Esophagus muscularis mucosa (tissue), 4 donors: ENCODE results near the gene VIPAS39. TPM values are rescaled to one million over a fixed set of nuclear protein-coding genes. Genes with fewer than 3 reads are reported as not detected.

Experiments
- DNase-seq: peaks from one replicate; pipeline ENCODE4 v3.0.0-alpha.2; 2017; ENCODE audit errors: extremely low spot score
- H3K27ac ChIP-seq, 4 donors: fragments of 200-600 bp; sonication (generic); replicated peaks in 1 of 4; 1 replicate in 3 of 4; 2 replicates in 1 of 4; pipeline ENCODE4 v1.5.1; 2016 to 2019; ENCODE audit warnings: mild to moderate bottlenecking in 1 of 4
- H3K27me3 ChIP-seq, 4 donors: fragments of 200-600 bp; sonication (generic); one replicate each; pipeline versions ENCODE4 v1.5.1 to v1.6.0; 2016 to 2019
- H3K36me3 ChIP-seq, 4 donors: fragments of 200-600 bp; sonication (generic); one replicate each; pipeline ENCODE4 v1.5.1; 2016 to 2019
- H3K4me1 ChIP-seq, 4 donors: fragments of 200-600 bp; sonication (generic); one replicate each; pipeline ENCODE4 v1.5.1; 2016 to 2019
- H3K4me3 ChIP-seq, 4 donors: fragments of 200-600 bp; sonication (generic); 1 replicate in 2 of 4; 2 replicates in 2 of 4; pipeline ENCODE4 v1.5.1; 2016 to 2019; ENCODE audit warnings: mild to moderate bottlenecking in 4 of 4, moderate library complexity in 1 of 4
- H3K9me3 ChIP-seq, 4 donors: fragments of 200-600 bp; sonication (generic); 1 replicate in 3 of 4; 2 replicates in 1 of 4; pipeline ENCODE4 v1.5.1; 2016 to 2019
- CTCF ChIP-seq, 3 experiments: fragments of 200-600 bp in 2 of 3; fragments of 450-650 bp in 1 of 3; sonication (generic) in 2 of 3; IDR thresholded peaks; one replicate each; pipeline ENCODE4 v1.5.1; 2017 to 2019; ENCODE audit warnings: antibody characterized with exemption in 3 of 3, mild to moderate bottlenecking in 2 of 3, moderate library complexity in 1 of 3
- EP300 ChIP-seq: sonication (generic); formaldehyde crosslinking; IDR thresholded peaks from one replicate; pipeline ENCODE4 v1.6.1; 2017; ENCODE audit warnings: antibody characterized with exemption
- POLR2A ChIP-seq: fragments of 450-650 bp; IDR thresholded peaks from one replicate; pipeline ENCODE4 v1.6.1; 2017; ENCODE audit warnings: antibody characterized with exemption, moderate library complexity, mild to moderate bottlenecking, low read depth
- POLR2AphosphoS5 ChIP-seq, 2 donors: sonication (generic); formaldehyde crosslinking; IDR thresholded peaks; one replicate each; pipeline ENCODE4 v1.6.1; 2017; ENCODE audit warnings: antibody characterized with exemption in 2 of 2
- WGBS: methylation state at CpG from one replicate; pipeline ENCODE4 v1.1.5; 2018; 5-methylcytosine and 5-hydroxymethylcytosine counted together
- intact Hi-C: fragments of 100-400 bp; cut with DNase I; formaldehyde crosslinking; loops from one replicate; pipeline ENCODE4 v1.15.1; 2023
- total RNA-seq, 4 donors: library from RNA; depleted of rRNA; stranded (reverse); fragments of >200 nt; gene quantifications; one replicate each; pipeline versions ENCODE4 v1.1.0 to v1.2.1, GENCODE V29; 2016

Gene VIPAS39
- total RNA-seq, 4 donors from 2014 or later, result 14.1 to 22.9 (median 17.8) TPM

DNA sequence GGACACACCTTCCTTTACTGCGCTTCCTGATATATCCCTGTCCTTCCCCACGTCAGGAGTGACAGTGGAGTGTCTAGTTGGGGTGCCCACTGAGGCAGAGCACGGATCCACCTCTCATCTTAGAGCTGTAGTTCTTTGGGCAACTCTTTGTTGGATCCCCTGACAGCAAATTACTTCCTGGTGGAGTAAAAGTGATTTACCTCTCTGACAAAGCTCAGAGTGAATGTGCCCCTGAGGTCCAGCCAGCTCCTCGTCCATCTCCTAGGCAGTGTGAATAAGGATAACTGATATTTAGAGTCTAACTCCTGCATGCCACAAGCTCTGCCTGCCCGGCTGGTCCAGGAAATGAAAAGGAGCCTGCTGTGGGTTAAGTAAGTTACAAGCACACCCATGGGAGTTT is 16.5 kb upstream of the VIPAS39 start:
- H3K27ac ChIP-seq, result no peak overlapping the region
- DNase-seq, result no peak
- H3K4me1 ChIP-seq, result no peaks in the 10 kb centered on the region
- H3K36me3 ChIP-seq, result peaks cover 5 to 15% (median 10%) of the 10 kb centered on the region in 4 donors
- no peak overlapping the region for H3K4me3 ChIP-seq
- no peaks in the 10 kb centered on the region for H3K27me3 ChIP-seq
- H3K9me3 ChIP-seq, result no peaks in the 10 kb centered on the region
- TF ChIP-seq EP300 (no peak), POLR2A (no peak), CTCF (IDR thresholded peaks at IDR 0.05) (no peak), POLR2AphosphoS5 (IDR thresholded peaks at IDR 0.05) (no peak)
- intact Hi-C loops, result no loop called here
- 73% methylated on average over 5 of the region's 5 CpGs for WGBS

GRCh38 chr14:77470224-77470870 is 12.9 kb upstream of the VIPAS39 start:
- WGBS, result 87% methylated on average over 5 of the region's 5 CpGs
- Histone ChIP-seq H3K9me3 (no peaks in the 10 kb centered on the region), H3K36me3 (peaks cover 36 to 50% (median 45%) of the 10 kb centered on the region in 4 donors), H3K27me3 (no peaks in the 10 kb centered on the region), H3K27ac (no peak overlapping the region), H3K4me3 (no peak overlapping the region), H3K4me1 (no peaks in the 10 kb centered on the region)
- no peak for TF ChIP-seq CTCF (IDR thresholded peaks at IDR 0.05)
- no peak for TF ChIP-seq POLR2A
- no peak for TF ChIP-seq POLR2AphosphoS5 (IDR thresholded peaks at IDR 0.05)
- intact Hi-C loops, result no loop called here
- no peak for DNase-seq

DNA sequence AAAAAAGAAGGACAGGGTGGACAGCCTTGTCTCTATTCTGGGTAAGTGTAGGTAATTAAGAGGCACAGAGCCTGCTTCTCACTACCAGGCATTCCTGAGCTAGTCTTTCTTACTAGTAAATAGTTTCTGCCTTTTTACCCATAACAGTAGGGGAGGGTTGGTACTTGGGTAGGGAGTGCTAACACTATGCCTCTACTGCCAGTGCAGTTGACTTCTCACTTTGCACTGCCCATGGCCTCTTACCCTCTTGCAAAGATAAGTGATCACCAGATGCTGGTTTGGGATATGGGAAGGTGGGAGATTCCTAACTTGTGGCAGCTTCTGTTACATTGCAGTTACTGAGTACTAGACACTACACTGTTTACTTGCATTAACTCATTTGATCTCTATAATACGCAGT is 12.1 kb upstream of the VIPAS39 start:
- WGBS, result 81% methylated on average over 1 of the region's 1 CpG
- Histone ChIP-seq H3K4me1 (no peaks in the 10 kb centered on the region), H3K27ac (no peak overlapping the region), H3K27me3 (no peaks in the 10 kb centered on the region), H3K9me3 (no peaks in the 10 kb centered on the region), H3K36me3 (peaks cover 44 to 58% (median 53%) of the 10 kb centered on the region in 4 donors), H3K4me3 (no peak overlapping the region)
- TF ChIP-seq POLR2AphosphoS5 (IDR thresholded peaks at IDR 0.05) (no peak), CTCF (IDR thresholded peaks at IDR 0.05) (no peak), EP300 (no peak), POLR2A (no peak)
- intact Hi-C loops, result no loop called here
- DNase-seq, result no peak

DNA sequence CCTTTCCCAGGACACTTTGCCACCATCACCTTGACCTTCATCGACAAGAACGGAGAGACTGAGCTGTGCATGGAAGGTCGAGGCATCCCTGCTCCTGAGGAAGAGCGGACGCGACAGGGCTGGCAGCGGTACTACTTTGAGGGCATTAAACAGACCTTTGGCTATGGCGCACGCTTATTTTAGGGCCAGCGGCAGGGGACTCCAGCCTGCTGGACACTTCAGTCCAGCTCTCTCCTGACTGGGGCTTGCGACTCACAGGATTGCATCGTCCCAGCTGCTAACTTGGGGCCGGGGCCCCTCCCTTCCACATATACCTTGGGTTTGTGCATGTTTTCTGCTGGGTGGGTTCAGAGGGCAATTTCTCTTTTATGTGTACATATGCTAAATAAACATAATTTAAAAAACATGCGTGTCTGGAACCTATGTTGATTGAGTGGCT is 11.7 kb upstream of the VIPAS39 start:
- H3K27ac ChIP-seq, result no peak overlapping the region
- H3K4me1 ChIP-seq, result no peaks in the 10 kb centered on the region
- no peaks in the 10 kb centered on the region for H3K27me3 ChIP-seq
- WGBS, result 95% methylated on average over 7 of the region's 14 CpGs
- H3K4me3 ChIP-seq, result no peak overlapping the region
- intact Hi-C loops, result no loop called here
- H3K9me3 ChIP-seq, result no peaks in the 10 kb centered on the region
- TF ChIP-seq POLR2AphosphoS5 (IDR thresholded peaks at IDR 0.05), result no peak
- no peak for TF ChIP-seq POLR2A
- TF ChIP-seq CTCF (IDR thresholded peaks at IDR 0.05), result no peak
- no peak for DNase-seq
- H3K36me3 ChIP-seq, result peaks cover 49 to 63% (median 58%) of the 10 kb centered on the region in 4 donors

DNA sequence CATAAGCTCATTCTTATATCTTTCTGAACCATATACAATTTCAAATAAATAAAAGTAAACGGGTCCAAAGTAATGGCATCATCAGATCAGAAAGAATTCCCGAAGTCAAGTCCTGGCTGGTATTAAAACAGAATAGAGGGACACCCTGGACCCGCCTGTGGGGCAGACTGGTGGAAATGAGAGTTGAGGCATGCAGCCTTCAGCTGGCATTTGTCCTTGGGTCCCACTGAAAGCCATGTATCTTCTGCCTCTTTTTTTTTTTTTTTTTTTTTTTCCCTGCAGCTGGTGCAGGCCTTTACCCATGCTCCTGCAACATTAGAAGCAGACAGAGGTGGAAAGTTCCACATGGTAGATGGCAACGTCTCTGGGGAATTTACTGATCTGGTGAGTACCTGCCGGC is 10.4 kb upstream of the VIPAS39 start:
- DNase-seq, result no peak
- whole genome bisulfite sequencing, result 89% methylated on average over 5 of the region's 5 CpGs
- Histone ChIP-seq H3K9me3 (no peaks in the 10 kb centered on the region), H3K27ac (no peak overlapping the region), H3K4me1 (no peaks in the 10 kb centered on the region), H3K4me3 (no peak overlapping the region), H3K27me3 (no peaks in the 10 kb centered on the region), H3K36me3 (peaks cover 61 to 76% (median 71%) of the 10 kb centered on the region in 4 donors)
- TF ChIP-seq POLR2A (no peak), POLR2AphosphoS5 (IDR thresholded peaks at IDR 0.05) (no peak), CTCF (IDR thresholded peaks at IDR 0.05) (no peak), EP300 (no peak)
- intact Hi-C loops, result no loop called here
